Measurements from ENCODE around the gene GOPC. TPM values are rescaled to one million over a fixed set of nuclear protein-coding genes. Genes with fewer than 3 reads are reported as not detected.

GOPC gene
- total RNA-seq, 1 donor from 2014 or later: 48.8 TPM

DNA sequence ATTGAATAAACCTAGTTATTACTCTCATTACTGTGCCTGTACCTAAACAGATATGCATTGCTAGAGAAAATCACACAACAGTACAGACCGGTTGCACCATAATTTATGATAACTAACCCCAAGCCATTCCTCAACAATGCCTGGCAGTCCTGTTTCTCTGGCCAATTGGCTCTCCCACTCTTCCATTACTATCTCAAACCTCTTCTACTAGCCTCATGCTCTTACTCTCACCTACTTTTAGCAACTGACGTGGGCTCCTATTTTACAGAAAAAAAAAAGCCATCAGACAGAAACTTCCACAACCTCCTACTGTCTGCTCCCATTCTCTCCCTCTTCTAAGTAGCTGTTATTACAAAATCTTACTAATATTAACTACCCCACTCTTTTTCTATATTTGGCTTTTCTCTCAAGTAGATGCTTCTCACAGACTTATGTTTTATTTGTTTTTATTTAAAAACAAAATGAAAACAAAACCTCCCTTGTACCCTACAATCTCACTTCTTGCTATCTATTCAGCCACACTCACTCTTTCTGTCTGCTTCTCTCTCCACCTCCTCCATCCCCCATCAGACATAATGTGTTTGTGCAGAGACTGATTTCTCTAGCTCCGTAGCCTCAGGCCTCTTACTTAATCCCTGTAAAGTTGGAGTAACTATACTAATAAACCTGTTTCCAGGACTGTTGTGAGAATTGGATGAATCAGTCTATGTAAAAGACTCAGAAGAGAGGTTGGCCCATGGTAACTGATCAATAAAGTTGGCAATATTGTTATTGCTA lies 9.1 kb downstream of the GOPC start:
- TF ChIP-seq, protein P1, sequence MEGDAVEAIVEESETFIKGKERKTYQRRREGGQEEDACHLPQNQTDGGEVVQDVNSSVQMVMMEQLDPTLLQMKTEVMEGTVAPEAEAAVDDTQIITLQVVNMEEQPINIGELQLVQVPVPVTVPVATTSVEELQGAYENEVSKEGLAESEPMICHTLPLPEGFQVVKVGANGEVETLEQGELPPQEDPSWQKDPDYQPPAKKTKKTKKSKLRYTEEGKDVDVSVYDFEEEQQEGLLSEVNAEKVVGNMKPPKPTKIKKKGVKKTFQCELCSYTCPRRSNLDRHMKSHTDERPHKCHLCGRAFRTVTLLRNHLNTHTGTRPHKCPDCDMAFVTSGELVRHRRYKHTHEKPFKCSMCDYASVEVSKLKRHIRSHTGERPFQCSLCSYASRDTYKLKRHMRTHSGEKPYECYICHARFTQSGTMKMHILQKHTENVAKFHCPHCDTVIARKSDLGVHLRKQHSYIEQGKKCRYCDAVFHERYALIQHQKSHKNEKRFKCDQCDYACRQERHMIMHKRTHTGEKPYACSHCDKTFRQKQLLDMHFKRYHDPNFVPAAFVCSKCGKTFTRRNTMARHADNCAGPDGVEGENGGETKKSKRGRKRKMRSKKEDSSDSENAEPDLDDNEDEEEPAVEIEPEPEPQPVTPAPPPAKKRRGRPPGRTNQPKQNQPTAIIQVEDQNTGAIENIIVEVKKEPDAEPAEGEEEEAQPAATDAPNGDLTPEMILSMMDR (IDR thresholded peaks at IDR 0.05; ENCODE audit: unreplicated experiment): no peak
- H3K9me3 Mint-ChIP-seq (ENCODE audit: low read depth): peaks cover 12% of the 10 kb centered on the region
- no peaks in the 10 kb centered on the region for H3K27me3 Mint-ChIP-seq
- peaks cover 4% of the 10 kb centered on the region for H3K4me1 Mint-ChIP-seq (ENCODE audit: low read depth)
- no peak for DNase-seq (ENCODE audit: low spot score, unreplicated experiment)
- no peak overlapping the region for H3K27ac Mint-ChIP-seq
- no peak overlapping the region for H3K4me3 Mint-ChIP-seq (ENCODE audit: low read depth)
- H3K36me3 Mint-ChIP-seq (ENCODE audit: insufficient read depth): peaks cover 37% of the 10 kb centered on the region

DNA sequence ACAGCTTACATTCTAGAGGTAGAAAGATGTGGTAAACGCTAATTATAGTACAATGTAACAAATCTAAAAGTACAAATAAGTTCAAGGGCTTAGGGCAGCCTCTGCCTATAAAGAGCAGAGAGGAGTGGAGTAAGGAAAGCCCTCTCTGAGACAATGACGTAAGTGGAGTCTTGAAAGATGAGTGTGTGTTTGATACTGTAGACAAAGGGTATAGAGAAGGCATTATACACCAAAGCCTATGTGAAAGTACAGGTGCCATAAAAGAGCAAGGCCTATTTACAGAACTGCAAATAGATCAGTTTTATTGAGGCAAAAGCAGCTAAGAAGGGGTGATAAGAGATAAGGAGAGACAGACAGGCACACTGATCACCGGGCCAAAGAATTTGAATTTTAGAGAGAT lies 10.9 kb downstream of the GOPC start:
- TF ChIP-seq, protein P1 (IDR thresholded peaks at IDR 0.05; ENCODE audit: unreplicated experiment): no peak
- H3K4me3 Mint-ChIP-seq (ENCODE audit: low read depth): no peak overlapping the region

DNA sequence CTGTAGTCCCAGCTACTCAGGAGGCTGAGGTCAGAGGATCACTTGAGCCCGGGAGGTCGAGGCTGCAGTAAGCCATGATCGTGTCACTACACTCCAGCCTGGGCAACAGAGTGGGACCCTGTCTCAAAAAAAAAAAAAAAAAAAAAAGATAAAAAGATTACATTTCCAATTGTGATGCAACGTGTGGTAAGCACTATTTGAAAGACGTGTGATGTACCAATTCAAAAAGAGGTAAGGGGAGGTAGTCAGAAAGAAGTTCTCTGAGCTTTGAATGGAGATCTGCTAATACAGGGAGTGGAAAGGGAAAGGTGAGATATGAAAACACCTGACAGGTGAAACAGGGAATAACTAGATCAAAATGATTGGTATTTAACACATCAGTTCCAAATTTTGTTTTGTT lies 11.9 kb downstream of the GOPC start:
- H3K27ac Mint-ChIP-seq: no peak overlapping the region
- peaks cover 6% of the 10 kb centered on the region for H3K4me1 Mint-ChIP-seq (ENCODE audit: low read depth)
- DNase-seq (ENCODE audit: low spot score, unreplicated experiment): no peak
- peaks cover 16% of the 10 kb centered on the region for H3K36me3 Mint-ChIP-seq (ENCODE audit: insufficient read depth)
- TF ChIP-seq, protein P1 (IDR thresholded peaks at IDR 0.05; ENCODE audit: unreplicated experiment): no peak
- no peaks in the 10 kb centered on the region for H3K27me3 Mint-ChIP-seq
- H3K9me3 Mint-ChIP-seq (ENCODE audit: low read depth): no peaks in the 10 kb centered on the region
- H3K4me3 Mint-ChIP-seq (ENCODE audit: low read depth): no peak overlapping the region

More for the DNA sequence above, 10.9 kb downstream of the GOPC start:
- peaks cover 4% of the 10 kb centered on the region for H3K4me1 Mint-ChIP-seq (ENCODE audit: low read depth)
- H3K36me3 Mint-ChIP-seq (ENCODE audit: insufficient read depth): peaks cover 23% of the 10 kb centered on the region
- DNase-seq (ENCODE audit: low spot score, unreplicated experiment): no peak
- peaks cover 7% of the 10 kb centered on the region for H3K9me3 Mint-ChIP-seq (ENCODE audit: low read depth)
- peak overlapping the region; percentile 43 for H3K27ac Mint-ChIP-seq
- no peaks in the 10 kb centered on the region for H3K27me3 Mint-ChIP-seq

DNA sequence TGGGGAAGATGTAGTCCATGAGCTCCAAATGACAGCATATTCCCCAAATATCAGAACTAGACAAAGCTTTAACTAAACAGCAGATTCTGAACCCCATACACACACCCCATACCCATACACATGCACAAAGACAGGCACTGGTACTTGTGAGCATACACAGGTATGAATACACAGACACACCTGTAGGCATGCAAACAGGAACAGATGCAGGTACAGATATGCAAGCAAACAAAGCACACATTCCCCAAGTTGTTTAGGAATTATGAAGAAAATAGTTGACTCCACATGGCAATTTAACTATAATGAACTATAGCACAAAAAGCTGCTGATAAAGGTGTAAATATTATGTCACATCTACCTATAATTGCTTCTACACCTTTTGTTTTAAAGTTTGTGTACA lies 16.7 kb downstream of the GOPC start:
- no peak overlapping the region for H3K4me3 Mint-ChIP-seq (ENCODE audit: low read depth)
- no peaks in the 10 kb centered on the region for H3K9me3 Mint-ChIP-seq (ENCODE audit: low read depth)
- TF ChIP-seq, protein P1 (IDR thresholded peaks at IDR 0.05; ENCODE audit: unreplicated experiment): no peak
- H3K4me1 Mint-ChIP-seq (ENCODE audit: low read depth): peaks cover 2% of the 10 kb centered on the region
- peaks cover 23% of the 10 kb centered on the region for H3K36me3 Mint-ChIP-seq (ENCODE audit: insufficient read depth)
- no peak for DNase-seq (ENCODE audit: low spot score, unreplicated experiment)
- H3K27ac Mint-ChIP-seq: peak overlapping the region; percentile 88
- H3K27me3 Mint-ChIP-seq: no peaks in the 10 kb centered on the region

DNA sequence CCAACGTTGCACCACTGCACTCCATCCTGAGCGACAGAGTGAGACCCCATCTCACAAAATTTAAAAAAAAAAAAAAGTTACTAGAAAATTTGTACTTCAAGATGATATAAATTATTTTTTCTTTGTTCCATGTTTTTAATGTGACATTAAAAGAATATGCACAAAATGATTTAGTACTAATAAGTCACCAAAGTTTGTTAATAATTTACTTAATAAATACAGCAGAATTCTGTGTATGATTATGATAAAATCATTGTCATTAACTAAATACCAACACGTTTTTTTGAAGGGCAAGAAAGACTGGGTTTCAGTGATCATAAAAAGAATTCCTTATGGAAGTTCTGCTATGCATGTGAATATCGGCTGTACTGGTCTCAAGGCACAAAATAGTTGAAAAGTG lies 28.1 kb downstream of the GOPC start:
- DNase-seq (ENCODE audit: low spot score, unreplicated experiment): no peak
- TF ChIP-seq, protein P1 (IDR thresholded peaks at IDR 0.05; ENCODE audit: unreplicated experiment): no peak
- no peaks in the 10 kb centered on the region for H3K9me3 Mint-ChIP-seq (ENCODE audit: low read depth)
- H3K4me1 Mint-ChIP-seq (ENCODE audit: low read depth): peaks cover 1% of the 10 kb centered on the region
- peaks cover 22% of the 10 kb centered on the region for H3K36me3 Mint-ChIP-seq (ENCODE audit: insufficient read depth)
- no peaks in the 10 kb centered on the region for H3K27me3 Mint-ChIP-seq
- no peak overlapping the region for H3K4me3 Mint-ChIP-seq (ENCODE audit: low read depth)
- H3K27ac Mint-ChIP-seq: no peak overlapping the region

All from progenitor cell of endocrine pancreas (in vitro differentiated cells).